Bronchial epithelial cell (primary cell): ENCODE measurements around the gene SLC14A1. TPM values are rescaled to one million over a fixed set of nuclear protein-coding genes. Genes with fewer than 3 reads are reported as not detected.
A peak's percentile ranks its signal among the peaks of the same experiment; 100 is the strongest.

ENCODE experiments used
- DNase-seq: peaks from one replicate; pipeline ENCODE4 v3.0.0-alpha.2; 2010; ENCODE audit warnings: low read depth
- FAIRE-seq: peaks from 2 replicates; lab custom pipeline; 2011; peaks lifted over from hg19 to GRCh38; lab: Jason Lieb, UNC
- H3K27me3 ChIP-seq: 2 replicates; pipeline ENCODE4 v1.5.1; 2011; ENCODE audit warnings: low read length; ENCODE audit not compliant: control insufficient read depth, insufficient read depth
- H3K36me3 ChIP-seq: 2 replicates; pipeline ENCODE4 v1.5.1; 2011; ENCODE audit warnings: low read length; ENCODE audit not compliant: control insufficient read depth, insufficient read depth
- H3K4me3 ChIP-seq: 2 replicates; pipeline ENCODE4 v1.5.1; 2011; ENCODE audit warnings: mild to moderate bottlenecking, low read depth, low read length, control low read depth
- total RNA-seq: library from RNA; depleted of rRNA; stranded (reverse); fragments of >200 nt; gene quantifications from 2 replicates; pipeline ENCODE4 v1.2.1, GENCODE V29; 2014
- TF ChIP-seq, protein P1 (sequence below): IDR thresholded peaks from 2 replicates; pipeline ENCODE4 v1.5.1; 2011; ENCODE audit warnings: mild to moderate bottlenecking, moderate library complexity, low read length, control low read depth, inconsistent platforms; ENCODE audit not compliant: insufficient read depth, severe bottlenecking

Gene SLC14A1
- total RNA-seq, 1 donor from 2014 or later, result not detected

DNA sequence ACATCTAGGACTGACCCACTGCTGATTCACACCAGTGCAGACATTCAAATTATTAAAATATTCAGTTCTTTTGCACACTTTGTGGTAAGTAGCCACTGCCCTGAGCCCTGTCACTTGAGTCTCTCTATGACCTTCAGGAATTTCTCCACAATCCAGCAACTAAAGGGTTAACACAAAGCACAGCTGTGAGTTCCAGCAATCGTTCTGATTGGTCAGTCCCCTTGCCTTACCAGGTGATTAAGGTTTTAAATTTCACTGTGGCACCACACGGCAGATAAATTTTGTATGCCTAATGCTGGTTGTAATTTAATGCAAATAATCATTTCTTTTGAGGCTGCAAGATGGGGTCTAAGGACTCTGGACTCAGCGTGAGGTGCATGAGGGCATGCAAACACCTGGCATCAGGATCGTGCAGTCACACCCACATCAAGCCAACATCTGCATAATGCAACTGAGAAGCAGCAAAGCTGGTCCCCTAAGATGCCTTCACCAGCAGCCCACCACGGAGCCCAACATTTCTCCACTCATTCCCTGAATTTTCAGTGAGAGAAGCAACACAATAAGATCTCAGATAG lies 36.6 kb downstream of the SLC14A1 start:
- TF ChIP-seq, protein P1, sequence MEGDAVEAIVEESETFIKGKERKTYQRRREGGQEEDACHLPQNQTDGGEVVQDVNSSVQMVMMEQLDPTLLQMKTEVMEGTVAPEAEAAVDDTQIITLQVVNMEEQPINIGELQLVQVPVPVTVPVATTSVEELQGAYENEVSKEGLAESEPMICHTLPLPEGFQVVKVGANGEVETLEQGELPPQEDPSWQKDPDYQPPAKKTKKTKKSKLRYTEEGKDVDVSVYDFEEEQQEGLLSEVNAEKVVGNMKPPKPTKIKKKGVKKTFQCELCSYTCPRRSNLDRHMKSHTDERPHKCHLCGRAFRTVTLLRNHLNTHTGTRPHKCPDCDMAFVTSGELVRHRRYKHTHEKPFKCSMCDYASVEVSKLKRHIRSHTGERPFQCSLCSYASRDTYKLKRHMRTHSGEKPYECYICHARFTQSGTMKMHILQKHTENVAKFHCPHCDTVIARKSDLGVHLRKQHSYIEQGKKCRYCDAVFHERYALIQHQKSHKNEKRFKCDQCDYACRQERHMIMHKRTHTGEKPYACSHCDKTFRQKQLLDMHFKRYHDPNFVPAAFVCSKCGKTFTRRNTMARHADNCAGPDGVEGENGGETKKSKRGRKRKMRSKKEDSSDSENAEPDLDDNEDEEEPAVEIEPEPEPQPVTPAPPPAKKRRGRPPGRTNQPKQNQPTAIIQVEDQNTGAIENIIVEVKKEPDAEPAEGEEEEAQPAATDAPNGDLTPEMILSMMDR, result no peak
- no peak overlapping the region for H3K4me3 ChIP-seq
- FAIRE-seq (no peak), DNase-seq (no peak)
- H3K36me3 ChIP-seq, result no peaks in the 10 kb centered on the region
- H3K27me3 ChIP-seq, result no peaks in the 10 kb centered on the region

DNA sequence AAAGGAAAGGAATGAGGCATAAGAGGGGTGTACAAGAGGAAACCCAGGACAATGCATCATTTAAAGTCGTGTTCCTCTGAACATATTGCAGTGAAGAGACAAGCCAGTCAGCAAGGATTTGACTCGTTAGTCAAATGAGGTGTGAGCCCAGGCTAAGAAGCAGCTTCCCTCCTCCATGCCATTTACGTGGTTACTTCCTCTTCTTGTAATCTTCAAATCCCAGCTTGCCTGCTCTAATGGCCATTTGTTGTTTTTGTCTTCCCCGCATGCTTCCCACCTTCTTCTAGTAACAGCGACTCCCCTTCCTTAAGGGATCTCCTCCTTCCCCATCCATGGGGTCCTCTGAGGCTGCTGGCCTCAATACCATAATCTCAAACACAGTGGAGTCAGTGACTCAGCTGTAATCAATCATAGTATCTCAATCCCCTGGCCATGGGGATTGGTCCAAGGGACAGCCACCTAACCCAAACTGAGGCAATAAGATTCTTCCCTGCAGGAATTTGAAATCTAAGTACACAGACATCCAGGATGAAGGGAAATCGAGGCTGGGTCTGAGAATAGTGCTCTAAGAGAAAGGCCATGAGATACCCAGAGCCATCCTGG lies 37.6 kb downstream of the SLC14A1 start:
- DNase-seq, result no peak
- no peak overlapping the region for H3K4me3 ChIP-seq
- TF ChIP-seq, protein P1, result no peak
- FAIRE-seq, result no peak
- H3K36me3 ChIP-seq, result no peaks in the 10 kb centered on the region
- no peaks in the 10 kb centered on the region for H3K27me3 ChIP-seq

DNA sequence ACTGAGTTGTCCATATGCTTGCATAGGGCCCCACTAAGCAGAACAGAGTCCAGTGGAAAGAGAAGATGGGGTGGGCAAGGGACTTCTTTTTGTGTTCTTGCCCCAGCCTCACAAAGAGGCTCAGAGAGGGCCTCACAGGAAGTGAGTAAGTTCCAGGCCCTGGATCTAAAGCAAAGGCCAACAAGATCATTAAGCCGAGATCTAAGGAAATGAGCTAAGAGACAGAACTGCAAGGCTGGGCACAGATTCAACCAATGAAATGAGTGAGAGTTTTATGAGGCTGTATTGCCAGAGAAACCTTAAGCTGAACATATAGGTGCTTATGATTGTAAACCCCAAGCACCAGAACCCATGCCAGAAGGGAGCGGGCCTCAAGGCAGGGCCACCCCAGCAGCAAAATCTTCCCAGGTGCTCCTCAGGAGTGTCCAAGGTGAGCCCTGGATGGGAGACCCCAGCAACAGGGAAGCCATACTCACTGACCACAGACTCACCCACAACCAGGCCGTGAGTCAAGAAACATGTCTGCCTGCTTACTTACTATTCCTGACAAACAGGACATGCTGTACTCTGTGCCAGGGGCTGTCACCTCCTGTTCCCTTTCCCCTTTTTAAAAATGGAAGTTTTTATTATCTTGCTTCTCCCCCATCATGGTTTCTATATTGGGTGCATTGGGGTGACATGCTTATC lies 40.2 kb downstream of the SLC14A1 start:
- H3K36me3 ChIP-seq, result no peaks in the 10 kb centered on the region
- FAIRE-seq, result peak; percentile 79
- H3K27me3 ChIP-seq, result no peaks in the 10 kb centered on the region
- DNase-seq, result peak; percentile 65
- TF ChIP-seq, protein P1, result no peak
- H3K4me3 ChIP-seq, result no peak overlapping the region

DNA sequence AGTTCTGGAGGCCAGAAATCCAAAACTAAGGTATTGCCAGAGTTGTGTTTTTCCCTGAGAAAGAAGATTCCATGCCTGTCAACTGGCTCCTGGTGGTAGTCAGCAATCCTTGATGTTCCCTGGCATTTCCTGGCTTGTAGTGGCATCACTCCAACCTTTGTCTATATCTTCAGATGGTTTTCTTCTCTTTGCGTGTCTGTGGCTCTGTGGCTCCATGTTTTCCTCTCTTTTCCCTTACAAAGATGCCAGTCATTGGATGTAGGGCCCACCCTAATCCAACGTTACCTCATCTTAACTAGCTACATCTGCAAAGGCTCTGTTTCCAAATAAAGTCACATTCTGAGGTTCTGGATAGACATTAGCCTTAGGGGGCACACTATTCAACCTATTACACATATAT lies 41.8 kb downstream of the SLC14A1 start:
- Histone ChIP-seq H3K27me3 (no peaks in the 10 kb centered on the region), H3K4me3 (no peak overlapping the region), H3K36me3 (no peaks in the 10 kb centered on the region)
- TF ChIP-seq, protein P1, result no peak
- DNase-seq (no peak), FAIRE-seq (no peak)

DNA sequence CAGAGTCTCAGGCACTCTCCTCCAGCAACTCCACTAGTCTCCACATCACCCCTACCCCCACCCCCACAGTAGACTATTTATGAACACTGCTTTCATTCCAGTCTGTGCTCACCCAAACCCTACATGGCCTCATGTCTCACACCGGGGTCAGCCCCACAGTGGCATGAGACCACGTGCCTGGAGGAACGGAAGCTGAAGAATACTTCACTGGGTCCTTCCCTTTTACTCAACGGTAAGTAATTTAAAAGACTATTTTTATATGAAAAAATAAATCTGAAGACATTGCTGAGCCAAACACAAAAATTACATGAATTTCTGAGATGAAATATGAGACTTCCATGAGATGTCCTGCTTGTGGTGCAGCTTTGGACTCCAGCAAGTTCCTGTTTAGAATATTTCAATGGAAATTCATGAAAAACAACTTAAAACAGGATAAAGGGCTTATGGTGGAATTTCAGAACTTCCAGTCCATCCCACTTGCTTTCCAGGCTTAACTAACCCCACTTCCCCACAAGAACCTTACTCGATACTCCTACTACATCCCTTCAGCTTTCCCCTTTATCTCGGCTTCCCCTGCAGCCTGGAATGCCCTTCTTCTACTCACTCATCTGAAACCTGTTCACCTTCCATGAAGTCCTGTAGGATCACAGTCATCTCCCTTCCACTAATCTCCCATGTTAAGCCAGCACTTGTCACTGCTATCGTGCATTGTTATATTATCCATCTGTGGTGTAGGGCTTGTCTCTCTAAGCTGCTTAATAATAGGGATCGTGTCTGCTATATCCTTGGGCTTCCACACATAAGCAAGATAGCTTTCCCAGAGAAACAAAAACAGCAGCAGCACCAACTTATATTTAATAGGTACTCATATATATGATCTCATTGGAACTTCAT lies 47.9 kb downstream of the SLC14A1 start:
- TF ChIP-seq, protein P1, result no peak
- no peak overlapping the region for H3K4me3 ChIP-seq
- no peaks in the 10 kb centered on the region for H3K36me3 ChIP-seq
- DNase-seq (no peak), FAIRE-seq (peak; percentile 47)
- no peaks in the 10 kb centered on the region for H3K27me3 ChIP-seq
